CD4-positive, alpha-beta T cell treated with Interleukin-1 beta for 1 hour (primary cell): Measurements from ENCODE around the gene LYPD3.
"Not testable (repeated sequence)": the region's sequence is repeated elsewhere in the genome, so short reads cannot be mapped to it uniquely, and the experiment has no call there.

ENCODE experiments used
- DNase-seq, 2 donors: peaks; one replicate each; pipeline ENCODE4 v3.0.0-alpha.2; 2020 to 2022

Gene LYPD3

GRCh38 chr19:43460362-43461016, 4.9 kb downstream of the LYPD3 start:
- no peak for DNase-seq

- no peak for DNase-seq
These were observed 7.6 kb downstream of the LYPD3 start for GRCh38 chr19:43457809-43458208.

- DNase-seq, result no peak
These were observed 9.9 kb downstream of the LYPD3 start for GRCh38 chr19:43455321-43456113.

- no peak for DNase-seq
These were observed 11.4 kb downstream of the LYPD3 start for GRCh38 chr19:43454031-43454430.

- DNase-seq, result no peak
These were observed 12.8 kb downstream of the LYPD3 start for GRCh38 chr19:43452582-43452981.

GRCh38 chr19:43450545-43450997, 14.8 kb downstream of the LYPD3 start:
- DNase-seq, result no peak

- DNase-seq, result no peak
These were observed 17.8 kb downstream of the LYPD3 start for GRCh38 chr19:43447655-43448054.

GRCh38 chr19:43446746-43447489, 18.5 kb downstream of the LYPD3 start:
- peak; percentile 81 to 84 for DNase-seq

- no peak for DNase-seq
These were observed 20.0 kb downstream of the LYPD3 start for GRCh38 chr19:43445426-43445825.

- peak in 1 of 2 donors; percentile 19 for DNase-seq
These were observed 20.7 kb downstream of the LYPD3 start for GRCh38 chr19:43444531-43445287.

GRCh38 chr19:43444091-43444490, 21.3 kb downstream of the LYPD3 start:
- DNase-seq, result not testable (repeated sequence)

GRCh38 chr19:43441716-43442115, 23.7 kb downstream of the LYPD3 start:
- DNase-seq, result no peak

- DNase-seq, result no peak
These were observed 25.7 kb downstream of the LYPD3 start for GRCh38 chr19:43439709-43440063.

GRCh38 chr19:43439032-43439708, 26.2 kb downstream of the LYPD3 start:
- peak; percentile 78 to 84 for DNase-seq

- DNase-seq, result peak; percentile 6 to 9
These were observed 26.9 kb downstream of the LYPD3 start for GRCh38 chr19:43438291-43439031.

- DNase-seq, result no peak
These were observed 27.7 kb downstream of the LYPD3 start for GRCh38 chr19:43437712-43438111.

- DNase-seq, result peak in 1 of 2 donors; percentile 31
These were observed 28.1 kb downstream of the LYPD3 start for GRCh38 chr19:43437284-43437683.

GRCh38 chr19:43435775-43436174, 29.6 kb downstream of the LYPD3 start:
- no peak for DNase-seq

GRCh38 chr19:43433689-43434088, 31.7 kb downstream of the LYPD3 start:
- no peak for DNase-seq

- DNase-seq, result no peak
These were observed 32.1 kb downstream of the LYPD3 start for GRCh38 chr19:43433358-43433673.

GRCh38 chr19:43430976-43431375, 34.4 kb downstream of the LYPD3 start:
- no peak for DNase-seq
